NCI-H510A treated with DMSO at 0.1 percent for 48 hours (cell line): ENCODE measurements around the gene PPARD.
"Not testable (repeated sequence)": the region's sequence is repeated elsewhere in the genome, so short reads cannot be mapped to it uniquely, and the experiment has no call there.

ENCODE experiments used
- DNase-seq: peaks from one replicate; lab custom pipeline; 2025; lab: John Stamatoyannopoulos, UW

Gene PPARD

GRCh38 chr6:35410131-35410530 lies 67.8 kb downstream of the PPARD start:
- no peak for DNase-seq

GRCh38 chr6:35411066-35411465 lies 68.7 kb downstream of the PPARD start:
- DNase-seq: no peak

- no peak for DNase-seq
Measured at GRCh38 chr6:35412102-35412501, 69.7 kb downstream of the PPARD start.

- no peak for DNase-seq
Measured at GRCh38 chr6:35413911-35414310, 71.6 kb downstream of the PPARD start.

GRCh38 chr6:35415065-35415891 lies 72.9 kb downstream of the PPARD start:
- peak; percentile 99 for DNase-seq

GRCh38 chr6:35417979-35418661 lies 75.8 kb downstream of the PPARD start:
- no peak for DNase-seq

GRCh38 chr6:35419417-35419816 lies 77.1 kb downstream of the PPARD start:
- no peak for DNase-seq

- DNase-seq: no peak
Measured at GRCh38 chr6:35419961-35420360, 77.6 kb downstream of the PPARD start.

- no peak for DNase-seq
Measured at GRCh38 chr6:35425284-35425683, 82.9 kb downstream of the PPARD start.

GRCh38 chr6:35426074-35426473 lies 83.7 kb downstream of the PPARD start:
- DNase-seq: no peak

GRCh38 chr6:35427435-35427834 lies 85.1 kb downstream of the PPARD start:
- no peak for DNase-seq

GRCh38 chr6:35427851-35428321 lies 85.5 kb downstream of the PPARD start:
- DNase-seq: no peak

GRCh38 chr6:35428421-35429149 lies 86.2 kb downstream of the PPARD start:
- DNase-seq: no peak

- no peak for DNase-seq
Measured at GRCh38 chr6:35429463-35429862, 87.1 kb downstream of the PPARD start.

GRCh38 chr6:35432291-35432690 lies 89.9 kb downstream of the PPARD start:
- no peak for DNase-seq

- DNase-seq: not testable (repeated sequence)
Measured at GRCh38 chr6:35432702-35433101, 90.3 kb downstream of the PPARD start.

GRCh38 chr6:35435074-35435837 lies 92.9 kb downstream of the PPARD start:
- no peak for DNase-seq

GRCh38 chr6:35436071-35436857 lies 93.9 kb downstream of the PPARD start:
- DNase-seq: no peak

GRCh38 chr6:35438378-35439065 lies 96.2 kb downstream of the PPARD start:
- not testable (repeated sequence) for DNase-seq

- no peak for DNase-seq
Measured at GRCh38 chr6:35439308-35439707, 97.0 kb downstream of the PPARD start.
